SH-SY5Y (cell line): Measurements from ENCODE around the gene AVPR1B.

Source experiments
- GATA2 ChIP-seq: IDR thresholded peaks from 2 replicates; pipeline ENCODE4 v1.6.1; 2011; ENCODE audit warnings: mild to moderate bottlenecking, low read depth, low read length
- GATA3 ChIP-seq: IDR thresholded peaks from 2 replicates; pipeline ENCODE4 v1.6.1; 2011; ENCODE audit warnings: low read depth, mild to moderate bottlenecking, low read length, moderate library complexity

GRCh38 chr1:206101351-206102045, 15.7 kb downstream of the AVPR1B start:
- TF ChIP-seq GATA3, result no peak
- no peak for TF ChIP-seq GATA2
